Activated CD8-positive, alpha-beta memory T cell treated with anti-CD3 and anti-CD28 coated beads, Interleukin-2, amount 50 U/mL, for 24 hours (primary cell): Measurements from ENCODE around the gene PTPRC.

Source experiments
- DNase-seq: peaks from one replicate; pipeline ENCODE4 v3.0.0-alpha.2; 2020; ENCODE audit errors: extremely low read depth

PTPRC gene

DNA sequence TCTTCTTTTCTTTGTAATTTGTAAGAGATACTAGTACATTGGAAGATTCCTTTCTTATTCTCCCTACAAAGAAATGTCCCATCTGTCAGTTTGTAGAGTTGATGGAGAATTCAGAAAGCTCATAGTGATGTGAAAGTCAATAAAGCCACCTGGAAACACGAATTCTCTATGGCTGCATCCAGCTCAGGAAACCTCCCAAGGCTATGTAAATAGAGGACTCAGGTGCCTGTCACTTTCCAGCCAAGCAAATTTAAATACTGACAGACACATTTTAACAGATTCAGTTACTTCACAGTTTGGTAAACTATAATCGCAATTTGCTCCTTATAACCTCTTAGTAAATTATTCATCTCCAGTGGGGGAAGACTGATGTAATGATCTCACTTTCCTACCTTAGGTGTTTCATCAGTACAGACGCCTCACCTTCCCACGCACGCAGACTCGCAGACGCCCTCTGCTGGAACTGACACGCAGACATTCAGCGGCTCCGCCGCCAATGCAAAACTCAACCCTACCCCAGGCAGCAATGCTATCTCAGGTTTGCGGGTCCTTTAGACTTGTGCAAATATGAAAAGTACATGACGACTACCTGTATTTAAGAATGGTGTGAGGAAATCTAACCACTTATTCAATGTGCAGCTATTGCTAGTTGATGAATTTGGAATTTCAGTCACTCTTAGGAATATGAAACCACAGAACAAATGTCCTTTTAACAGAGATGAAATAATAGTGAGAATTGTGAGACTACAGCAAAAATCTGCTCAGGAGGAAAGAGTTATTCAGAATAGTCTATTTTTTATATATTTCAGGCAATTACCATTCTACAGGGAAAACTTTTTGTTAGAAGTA, 60.6 kb downstream of the PTPRC start:
- no peak for DNase-seq

DNA sequence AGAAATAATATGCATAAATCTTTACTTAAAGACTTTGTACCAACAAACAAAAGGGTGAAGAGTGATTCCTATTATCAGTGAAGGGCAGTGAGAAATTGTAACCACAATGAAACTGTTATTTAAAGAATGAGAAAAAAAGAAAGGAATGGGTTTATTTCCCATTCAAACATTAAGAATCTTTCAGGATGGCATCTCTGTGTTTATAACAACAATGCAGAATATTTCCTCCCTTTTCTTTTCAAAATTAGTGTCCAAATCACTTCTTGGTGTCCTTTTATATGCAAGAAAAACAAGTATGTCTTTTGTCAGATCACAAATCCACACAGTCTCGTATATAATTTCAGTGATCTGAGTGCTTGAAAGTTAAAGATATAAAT, 61.2 kb downstream of the PTPRC start:
- no peak for DNase-seq

DNA sequence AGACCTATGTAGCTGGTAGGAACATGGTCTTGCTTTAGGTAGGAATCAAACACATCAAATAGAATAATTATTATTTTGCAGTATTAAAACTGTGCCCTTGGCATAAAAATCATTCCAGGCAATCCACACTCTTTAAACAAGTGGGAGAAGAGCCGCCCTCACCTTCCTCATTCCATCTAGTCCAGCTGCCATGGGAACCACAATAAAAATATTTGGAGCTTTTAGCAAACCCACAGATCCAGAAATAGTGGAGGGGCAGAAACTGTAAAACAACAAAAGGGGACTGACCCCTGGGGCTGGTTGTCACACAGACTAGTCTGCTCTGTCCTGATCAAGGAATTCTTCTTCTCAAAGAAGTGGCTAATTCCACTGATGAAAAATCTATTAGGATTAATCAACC, 61.6 kb downstream of the PTPRC start:
- DNase-seq: no peak

DNA sequence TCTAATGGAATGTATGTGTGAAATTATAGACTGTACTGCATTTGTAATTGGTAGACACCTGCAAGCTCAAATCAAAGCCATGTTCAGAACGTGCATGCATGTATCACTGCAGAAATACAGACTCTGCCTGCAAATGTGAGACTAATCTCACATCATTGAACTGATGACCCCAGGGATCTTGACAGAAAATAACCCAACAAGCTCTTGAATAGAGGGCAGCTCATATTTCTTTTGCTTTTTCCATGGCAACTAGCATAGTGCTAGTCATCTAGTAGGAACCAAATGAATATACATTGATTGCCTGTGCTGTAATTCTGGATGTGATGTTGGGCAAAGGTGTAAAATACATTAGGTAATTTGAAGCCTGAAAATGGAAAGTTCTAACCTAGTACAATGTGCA, 62.4 kb downstream of the PTPRC start:
- no peak for DNase-seq

DNA sequence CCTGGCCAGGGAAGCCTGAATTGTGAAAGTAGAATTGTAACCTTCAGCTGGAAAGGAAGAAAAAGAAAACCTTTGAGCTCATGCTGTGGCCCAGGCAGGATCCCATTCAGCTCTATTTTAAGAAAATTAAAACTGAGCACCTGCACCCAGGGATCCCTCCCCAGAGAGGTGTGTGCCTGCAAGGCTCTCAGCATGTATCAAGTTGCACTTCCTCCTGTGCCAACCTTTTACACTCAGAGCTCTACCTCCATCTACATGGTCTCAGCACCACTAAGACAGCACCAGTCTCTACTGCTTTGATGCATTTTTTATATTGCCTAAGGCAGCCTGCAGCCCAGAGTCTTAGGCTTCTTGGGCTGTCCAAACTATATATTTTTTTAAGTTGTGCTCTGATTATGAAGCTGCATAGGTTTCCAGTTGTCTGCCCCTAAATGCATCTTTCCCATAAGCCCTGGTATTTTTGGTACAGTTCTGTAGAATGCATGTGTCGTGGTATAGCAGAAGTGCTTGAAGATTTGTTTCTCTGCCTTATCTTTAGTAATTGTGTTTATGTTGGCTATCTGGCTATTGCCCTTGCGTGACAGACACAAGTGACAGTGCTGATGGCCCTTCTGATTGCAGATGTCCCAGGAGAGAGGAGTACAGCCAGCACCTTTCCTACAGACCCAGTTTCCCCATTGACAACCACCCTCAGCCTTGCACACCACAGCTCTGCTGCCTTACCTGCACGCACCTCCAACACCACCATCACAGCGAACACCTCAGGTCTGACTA, 63.1 kb downstream of the PTPRC start:
- no peak for DNase-seq

DNA sequence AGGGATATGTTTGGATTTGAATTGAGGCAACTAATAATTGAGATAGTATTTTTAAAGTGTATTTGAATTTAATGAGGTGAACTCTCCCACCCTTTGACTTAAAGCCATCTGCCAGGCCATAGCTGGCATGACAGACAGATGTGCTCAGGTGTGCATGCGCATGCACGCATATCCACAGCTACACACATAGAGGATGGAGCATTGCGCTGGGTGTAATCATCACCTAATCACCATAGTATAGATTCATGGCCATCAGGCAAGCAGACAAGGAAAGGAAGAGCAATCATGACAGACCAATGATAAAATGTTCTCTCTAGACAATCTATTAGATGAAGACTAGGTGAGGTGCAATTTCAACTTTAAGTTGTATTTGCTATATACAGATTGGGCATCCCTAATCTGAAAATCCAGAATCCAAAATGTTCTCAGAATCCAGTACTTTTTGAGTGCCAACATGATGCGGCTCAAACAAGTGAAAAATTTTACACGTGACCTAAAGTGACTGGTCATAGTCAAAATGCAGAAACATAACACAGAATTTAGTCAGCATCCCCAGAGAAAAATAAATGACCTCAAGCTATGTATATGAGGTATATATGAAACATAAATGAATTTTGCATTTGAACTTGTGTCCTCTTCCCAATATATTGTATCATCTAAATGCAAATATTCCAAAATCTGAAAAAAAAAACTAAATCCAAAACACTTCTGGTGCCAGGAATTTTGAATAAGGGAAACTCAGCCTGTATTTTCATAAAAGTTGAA, 70.1 kb downstream of the PTPRC start:
- no peak for DNase-seq

DNA sequence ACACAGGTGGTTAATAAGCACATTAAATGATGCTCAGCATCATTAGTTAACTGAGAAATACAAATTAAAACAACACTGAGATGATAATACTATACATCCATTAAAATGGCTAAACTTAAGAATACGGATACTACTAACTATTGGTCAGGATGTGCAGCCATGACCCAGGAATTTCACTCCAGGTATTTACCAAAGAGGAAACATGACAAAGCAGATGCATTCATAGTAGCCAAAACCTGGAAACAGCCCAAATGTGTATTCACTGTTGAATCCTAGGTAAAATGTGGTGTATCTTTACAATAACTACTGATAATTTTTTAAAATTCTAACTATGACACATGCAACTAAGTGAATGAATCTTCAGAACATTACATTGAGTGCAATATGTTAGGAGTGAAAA, 73.0 kb downstream of the PTPRC start:
- no peak for DNase-seq

DNA sequence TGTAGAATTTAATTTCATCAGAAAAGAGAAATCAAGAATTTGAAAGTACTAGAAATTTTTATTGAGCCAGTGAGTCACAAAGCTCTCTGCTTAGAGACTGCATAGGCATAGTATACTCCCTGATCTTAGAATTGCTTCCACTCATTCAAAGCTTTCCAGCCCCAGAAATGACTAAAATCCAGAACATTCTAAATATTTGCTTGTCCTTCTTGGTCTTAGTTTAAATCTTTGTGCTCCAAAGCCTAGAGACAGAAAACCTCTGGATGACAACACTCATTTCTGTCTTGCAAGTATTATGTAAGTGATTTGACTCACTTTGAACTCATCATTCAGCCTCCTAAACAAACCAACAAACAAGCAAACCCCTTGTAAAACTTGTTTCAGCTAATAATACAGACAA, 74.2 kb downstream of the PTPRC start:
- DNase-seq: no peak

DNA sequence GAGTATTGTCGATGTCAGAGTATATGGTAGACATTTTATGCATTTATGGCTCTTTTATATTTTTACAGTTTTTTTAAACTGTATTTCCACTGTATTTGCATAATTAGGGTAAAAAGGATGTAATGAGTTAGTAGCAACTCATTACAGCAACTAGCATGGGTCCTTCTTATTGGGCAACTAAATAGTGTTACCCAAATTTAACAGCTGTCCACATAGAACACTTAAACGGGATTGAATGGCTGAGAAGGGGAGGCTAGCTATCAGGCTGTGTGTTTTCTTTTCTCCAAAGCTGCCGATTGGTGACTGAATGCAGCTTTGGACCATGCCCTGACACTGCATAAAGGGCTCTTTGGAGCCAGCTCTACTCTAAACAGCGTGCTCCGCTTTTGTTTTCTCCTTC, 75.4 kb downstream of the PTPRC start:
- DNase-seq: no peak

DNA sequence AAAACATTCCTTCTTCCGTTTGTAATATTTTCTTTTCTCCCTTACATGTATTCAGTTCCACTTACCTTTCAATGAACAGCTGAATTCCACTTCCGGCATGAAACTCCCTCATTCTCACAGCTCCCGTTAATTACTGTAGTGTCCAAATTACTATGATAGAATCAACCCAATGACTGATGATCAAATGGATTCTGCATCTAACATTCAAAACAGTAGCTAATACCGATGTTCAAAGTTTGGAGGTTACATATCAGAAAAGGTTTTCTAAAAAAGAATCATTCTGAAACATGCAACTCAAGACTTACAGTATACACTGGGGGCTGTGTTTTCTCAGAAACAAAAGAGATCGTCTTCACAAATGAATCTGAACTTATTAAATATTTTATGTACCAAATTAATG, 77.2 kb downstream of the PTPRC start:
- DNase-seq: no peak

DNA sequence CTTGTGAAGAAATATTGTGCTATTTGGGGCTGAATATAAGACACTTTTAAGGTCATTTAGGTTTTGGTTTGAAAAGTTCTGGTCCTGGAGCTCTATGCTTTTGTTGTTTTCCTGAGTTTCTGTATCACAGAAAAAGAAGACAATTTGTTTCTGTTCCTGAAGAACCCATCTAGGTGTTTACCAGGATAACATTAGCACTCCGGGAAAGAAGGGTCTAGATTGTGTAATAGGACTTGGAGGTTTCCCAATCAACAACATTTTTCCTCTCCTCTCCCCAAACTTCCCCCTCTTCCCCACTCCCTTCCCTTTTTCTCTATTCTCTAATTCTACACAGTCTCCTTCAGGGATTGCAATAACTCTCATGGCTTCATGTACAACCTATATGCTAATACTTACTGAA, 78.7 kb downstream of the PTPRC start:
- DNase-seq: no peak

DNA sequence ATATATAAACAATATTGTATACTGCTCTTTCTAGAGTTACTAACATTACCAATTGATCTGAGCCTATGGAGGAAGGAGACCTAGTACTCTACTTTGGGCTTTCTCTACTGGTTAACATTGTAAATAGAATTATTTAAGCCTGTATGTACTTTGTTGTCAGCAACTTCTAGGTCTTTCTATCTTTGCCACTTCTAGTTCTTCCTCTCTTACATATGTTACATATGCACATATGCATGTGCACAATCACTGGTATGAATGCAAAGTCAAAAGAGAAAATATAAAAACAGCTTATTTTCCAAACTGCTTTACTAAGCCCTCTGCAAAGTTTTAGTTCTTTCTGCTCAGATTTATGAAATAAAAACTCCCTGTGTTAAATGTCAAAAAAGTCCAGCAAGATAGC, 84.3 kb downstream of the PTPRC start:
- no peak for DNase-seq

DNA sequence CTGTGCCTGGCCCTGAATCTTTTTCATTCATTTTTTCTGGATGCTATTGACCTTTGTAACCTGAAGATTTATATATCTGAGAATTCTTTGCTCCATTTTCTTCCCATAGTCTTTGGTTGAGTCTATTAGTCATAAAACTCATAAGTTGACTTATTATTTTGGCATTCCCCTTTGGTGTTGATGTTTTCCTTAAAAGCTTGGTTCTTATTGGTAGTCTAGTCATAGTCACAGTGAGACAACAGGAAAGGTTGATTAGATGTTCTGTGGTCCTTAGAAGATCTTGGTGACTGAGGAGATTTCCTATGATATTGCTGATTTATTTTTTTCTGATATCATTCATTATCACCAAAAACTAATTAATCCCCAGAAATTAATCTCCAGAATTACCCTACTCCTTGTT, 86.2 kb downstream of the PTPRC start:
- no peak for DNase-seq

DNA sequence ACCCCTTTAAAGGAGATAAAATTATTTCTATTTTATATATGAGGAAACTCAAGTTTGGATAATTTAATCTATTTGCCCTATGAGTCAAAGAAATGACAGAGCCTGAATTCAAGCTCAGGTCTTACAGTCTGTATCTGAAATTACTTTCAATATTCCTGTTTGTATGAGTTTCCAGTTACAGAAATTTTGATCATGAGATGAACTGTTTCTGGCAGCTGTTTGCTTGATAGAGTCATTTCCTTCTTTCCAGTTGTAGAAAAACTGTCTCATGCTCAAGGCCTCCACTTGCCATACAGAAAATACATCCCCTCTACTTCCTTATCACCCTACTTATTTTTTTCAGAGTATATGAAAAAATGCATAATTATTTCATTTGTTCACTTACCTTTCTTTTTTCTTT, 87.6 kb downstream of the PTPRC start:
- no peak for DNase-seq

DNA sequence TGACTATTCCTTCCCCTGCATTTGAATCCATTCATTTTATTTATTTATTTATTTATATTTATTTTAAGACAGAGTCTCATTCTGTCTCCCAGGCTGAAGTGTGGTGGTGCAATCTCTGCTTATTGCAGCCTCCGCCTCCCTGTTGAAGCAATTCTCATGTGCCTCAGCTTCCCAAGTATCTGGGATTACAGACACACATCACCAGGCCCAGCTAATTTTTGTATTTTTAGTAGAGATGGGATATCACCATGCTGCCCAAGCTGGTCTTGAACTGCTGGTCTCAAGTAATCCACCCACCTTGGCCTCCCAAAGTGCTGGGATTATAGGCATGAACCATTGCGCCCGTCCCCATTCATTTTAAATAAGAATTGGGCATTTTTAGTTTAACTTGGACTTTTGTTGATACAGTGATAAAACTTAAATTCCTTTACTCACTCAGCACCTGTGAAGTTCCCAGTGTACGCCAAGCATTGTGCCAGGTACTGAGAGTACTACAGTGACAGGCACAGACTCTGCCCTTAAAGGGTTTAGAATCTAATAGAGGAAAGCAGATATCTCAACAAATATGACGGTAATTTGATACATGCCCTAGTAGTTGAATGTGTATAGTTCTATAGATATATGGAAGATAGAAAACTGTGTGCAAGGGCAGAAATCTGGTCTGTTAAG, 90.5 kb downstream of the PTPRC start:
- no peak for DNase-seq

DNA sequence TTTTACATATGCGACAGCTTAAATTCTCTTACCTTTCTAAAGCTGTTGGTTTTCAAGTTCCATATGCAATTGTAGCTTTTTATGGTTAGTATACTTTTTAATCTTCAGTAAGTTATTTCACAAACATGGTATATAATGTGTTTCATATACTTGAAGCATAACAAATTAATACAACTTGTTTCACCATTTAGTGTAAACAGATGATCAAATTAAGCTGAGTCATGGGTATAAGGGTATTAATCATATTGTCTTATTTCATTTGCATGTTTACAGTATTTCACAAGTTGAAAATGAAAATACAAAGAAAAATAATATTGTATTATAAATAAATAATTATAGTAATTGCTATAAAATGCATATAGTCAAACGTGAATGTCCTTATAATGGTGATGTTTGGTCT, 92.1 kb downstream of the PTPRC start:
- no peak for DNase-seq

DNA sequence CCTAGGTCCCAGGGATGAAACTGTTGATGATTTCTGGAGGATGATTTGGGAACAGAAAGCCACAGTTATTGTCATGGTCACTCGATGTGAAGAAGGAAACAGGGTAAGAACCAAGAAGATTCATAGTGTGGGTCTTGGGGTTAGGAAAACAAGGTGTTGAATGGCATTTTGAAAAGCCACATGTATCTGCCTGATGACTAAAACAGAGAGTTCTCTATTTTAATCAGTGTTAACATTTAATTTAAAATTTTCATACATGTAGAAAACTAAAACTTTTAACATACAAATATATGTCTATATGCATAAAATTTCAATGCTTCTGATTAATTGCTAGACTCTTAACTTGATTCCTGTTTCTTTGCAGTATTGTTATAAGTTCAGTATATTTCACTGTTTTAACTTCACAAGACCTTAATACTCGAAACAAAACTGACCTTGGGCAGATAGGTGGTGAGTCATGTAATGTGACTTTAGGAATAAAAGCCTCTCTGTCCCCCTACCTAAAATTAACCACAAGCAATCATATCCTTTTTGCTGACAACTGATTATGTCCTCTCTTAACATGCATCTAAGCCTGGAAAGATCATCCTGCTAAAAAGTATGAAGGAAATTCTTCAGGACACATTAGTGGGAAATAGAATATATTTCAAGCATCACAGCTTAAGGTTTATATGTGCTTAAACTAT, 95.6 kb downstream of the PTPRC start:
- DNase-seq: no peak

DNA sequence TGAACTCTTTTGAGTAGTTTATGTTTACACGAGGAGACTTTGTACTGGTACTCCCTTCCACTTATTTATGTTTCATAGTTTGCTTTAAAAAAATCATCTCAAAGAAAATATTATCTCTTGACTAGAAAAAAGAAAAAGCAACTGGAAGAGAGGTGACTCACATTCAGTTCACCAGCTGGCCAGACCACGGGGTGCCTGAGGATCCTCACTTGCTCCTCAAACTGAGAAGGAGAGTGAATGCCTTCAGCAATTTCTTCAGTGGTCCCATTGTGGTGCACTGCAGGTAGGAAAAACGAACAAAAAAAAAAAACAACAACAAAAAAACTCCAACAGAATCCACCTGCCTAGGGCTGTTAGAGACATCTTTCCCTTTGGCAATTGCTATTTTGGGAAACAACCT, 102.9 kb downstream of the PTPRC start:
- no peak for DNase-seq

DNA sequence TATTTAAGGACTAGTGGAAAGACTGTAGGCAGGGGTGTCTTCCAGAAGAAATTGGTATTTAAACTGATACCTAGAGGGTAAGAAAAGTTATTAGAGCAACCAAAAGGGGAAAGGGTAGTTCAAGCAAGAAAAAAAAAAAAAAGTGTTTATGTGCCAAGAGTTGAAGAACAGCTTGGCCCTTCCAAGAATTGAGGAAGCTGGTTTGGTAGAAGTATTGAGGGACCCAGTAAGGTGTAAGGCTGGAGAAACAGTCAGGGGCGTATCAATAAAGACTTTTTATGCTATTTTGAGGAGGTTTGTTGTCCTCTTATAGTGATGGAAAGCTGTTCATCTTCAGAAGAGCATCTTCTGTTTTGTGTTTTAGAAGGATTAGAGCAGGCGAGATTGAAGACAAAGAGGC, 108.3 kb downstream of the PTPRC start:
- no peak for DNase-seq

DNA sequence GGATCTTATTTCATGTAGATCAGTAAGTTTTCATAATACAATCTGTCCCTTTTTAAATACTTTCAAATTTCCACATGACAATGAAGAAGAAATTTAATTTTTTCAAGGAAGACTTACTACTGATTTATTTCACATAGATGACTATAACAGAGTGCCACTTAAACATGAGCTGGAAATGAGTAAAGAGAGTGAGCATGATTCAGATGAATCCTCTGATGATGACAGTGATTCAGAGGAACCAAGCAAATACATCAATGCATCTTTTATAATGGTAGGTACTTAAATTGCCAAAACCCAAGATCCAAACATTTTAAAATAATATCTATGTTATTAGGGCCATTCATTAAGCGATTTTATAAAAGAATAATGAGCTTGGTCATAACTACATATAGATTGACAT, 110.4 kb downstream of the PTPRC start:
- DNase-seq: no peak

DNA sequence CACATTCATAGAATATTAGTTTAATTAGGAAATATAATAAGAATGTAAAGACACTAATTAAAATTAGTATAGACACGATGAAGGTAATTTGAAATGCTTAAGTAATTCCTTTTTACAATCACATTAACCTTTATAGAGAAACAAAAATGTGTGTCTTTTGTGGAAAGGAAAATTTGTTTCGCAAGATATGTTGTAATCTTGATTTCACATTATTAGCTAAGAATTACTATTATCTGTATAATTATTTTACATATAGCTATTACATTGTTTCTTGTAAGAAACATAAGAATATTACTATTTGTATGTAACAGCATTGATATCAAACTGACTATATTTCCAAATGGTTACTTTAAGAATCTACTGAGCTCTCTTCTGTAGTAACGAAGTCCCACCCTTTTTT, 111.2 kb downstream of the PTPRC start:
- DNase-seq: no peak

DNA sequence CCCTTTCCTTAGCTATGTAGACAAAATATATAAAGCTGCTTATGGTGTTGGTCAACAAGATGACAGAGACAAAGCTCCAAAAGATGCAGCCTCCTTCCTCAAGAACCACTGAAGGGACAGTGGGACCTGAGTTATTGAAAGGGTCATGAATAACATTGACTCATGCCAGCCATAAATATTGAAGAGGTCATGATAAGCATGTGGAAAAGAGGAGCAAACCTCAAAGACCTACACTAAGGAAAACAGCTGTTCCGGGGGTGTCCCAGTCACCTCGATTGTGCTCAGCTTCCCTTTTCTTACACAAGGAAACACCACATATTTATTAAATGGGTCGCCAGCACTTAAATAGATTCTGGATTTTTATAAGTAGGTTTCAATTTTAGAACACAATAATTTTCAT, 112.9 kb downstream of the PTPRC start:
- no peak for DNase-seq
